Cardiac fibroblast (primary cell): ENCODE data around the gene SLC4A5.

Experiments used
- DNase-seq, 2 donors: peaks; one replicate each; pipeline versions ENCODE4 v3.0.0 to v3.0.0-alpha.2; 2010; ENCODE audit warnings: low read depth in 2 of 2
- H3K4me3 ChIP-seq, 2 donors: replicated peaks in 1 of 2; 1 replicate in 1 of 2; 2 replicates in 1 of 2; pipeline ENCODE4 v1.5.1; 2011; ENCODE audit warnings: low read depth in 2 of 2, low read length in 2 of 2, mild to moderate bottlenecking in 2 of 2, moderate library complexity in 1 of 2
- TF ChIP-seq, protein P1 (sequence below): IDR thresholded peaks from one replicate; pipeline ENCODE4 v1.5.1; 2011; ENCODE audit warnings: low read depth, mild to moderate bottlenecking, low read length, inconsistent platforms

The SLC4A5 gene

DNA sequence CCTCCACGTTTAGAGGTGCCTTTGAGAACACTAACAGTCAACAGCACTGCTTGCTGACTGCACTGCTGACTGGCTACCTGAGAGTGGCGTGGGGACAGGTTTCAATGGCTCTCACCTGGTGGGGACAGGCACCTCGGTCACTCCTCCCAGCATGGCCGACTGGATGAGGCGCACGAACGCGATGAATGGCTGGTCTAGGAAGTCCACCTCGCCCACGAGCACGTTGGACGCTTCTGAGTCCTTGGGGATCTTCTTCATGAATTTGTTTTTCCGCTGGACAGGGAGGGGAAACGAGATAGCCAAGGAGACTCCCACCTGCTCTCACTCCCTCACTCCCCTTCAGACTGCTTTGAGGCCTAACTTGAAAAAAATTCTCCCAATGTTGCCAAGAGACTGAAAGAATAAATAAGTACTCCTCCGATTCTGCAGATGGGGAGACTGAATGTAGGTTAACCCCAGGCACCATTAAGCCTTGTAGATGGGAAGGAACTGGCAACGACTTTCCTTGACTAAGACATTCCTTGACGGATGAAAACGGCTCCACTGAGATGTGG lies 87.5 kb downstream of the SLC4A5 start:
- TF ChIP-seq, protein P1, sequence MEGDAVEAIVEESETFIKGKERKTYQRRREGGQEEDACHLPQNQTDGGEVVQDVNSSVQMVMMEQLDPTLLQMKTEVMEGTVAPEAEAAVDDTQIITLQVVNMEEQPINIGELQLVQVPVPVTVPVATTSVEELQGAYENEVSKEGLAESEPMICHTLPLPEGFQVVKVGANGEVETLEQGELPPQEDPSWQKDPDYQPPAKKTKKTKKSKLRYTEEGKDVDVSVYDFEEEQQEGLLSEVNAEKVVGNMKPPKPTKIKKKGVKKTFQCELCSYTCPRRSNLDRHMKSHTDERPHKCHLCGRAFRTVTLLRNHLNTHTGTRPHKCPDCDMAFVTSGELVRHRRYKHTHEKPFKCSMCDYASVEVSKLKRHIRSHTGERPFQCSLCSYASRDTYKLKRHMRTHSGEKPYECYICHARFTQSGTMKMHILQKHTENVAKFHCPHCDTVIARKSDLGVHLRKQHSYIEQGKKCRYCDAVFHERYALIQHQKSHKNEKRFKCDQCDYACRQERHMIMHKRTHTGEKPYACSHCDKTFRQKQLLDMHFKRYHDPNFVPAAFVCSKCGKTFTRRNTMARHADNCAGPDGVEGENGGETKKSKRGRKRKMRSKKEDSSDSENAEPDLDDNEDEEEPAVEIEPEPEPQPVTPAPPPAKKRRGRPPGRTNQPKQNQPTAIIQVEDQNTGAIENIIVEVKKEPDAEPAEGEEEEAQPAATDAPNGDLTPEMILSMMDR: no peak

DNA sequence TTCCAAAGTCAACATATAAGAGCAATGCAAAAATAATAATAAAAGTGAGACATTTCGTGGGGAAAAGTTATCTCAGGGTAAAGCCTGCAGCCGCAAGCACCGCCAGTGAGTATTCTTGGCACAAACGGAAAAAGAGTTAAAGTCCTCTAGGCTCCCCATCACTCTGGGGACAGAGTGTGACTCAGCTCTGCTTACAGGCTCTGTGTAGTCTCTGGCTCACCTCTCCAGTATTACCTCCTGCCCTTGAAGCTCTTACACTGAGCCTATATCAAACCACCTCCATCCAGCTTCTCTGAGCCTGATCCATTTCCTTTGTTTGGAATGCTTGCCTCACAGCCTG lies 89.3 kb downstream of the SLC4A5 start:
- peak; percentile 13 to 70 for DNase-seq
- TF ChIP-seq, protein P1: no peak
- no peak overlapping the region for H3K4me3 ChIP-seq

More for the DNA sequence above, 87.5 kb downstream of the SLC4A5 start:
- H3K4me3 ChIP-seq: no peak overlapping the region
- no peak for DNase-seq

DNA sequence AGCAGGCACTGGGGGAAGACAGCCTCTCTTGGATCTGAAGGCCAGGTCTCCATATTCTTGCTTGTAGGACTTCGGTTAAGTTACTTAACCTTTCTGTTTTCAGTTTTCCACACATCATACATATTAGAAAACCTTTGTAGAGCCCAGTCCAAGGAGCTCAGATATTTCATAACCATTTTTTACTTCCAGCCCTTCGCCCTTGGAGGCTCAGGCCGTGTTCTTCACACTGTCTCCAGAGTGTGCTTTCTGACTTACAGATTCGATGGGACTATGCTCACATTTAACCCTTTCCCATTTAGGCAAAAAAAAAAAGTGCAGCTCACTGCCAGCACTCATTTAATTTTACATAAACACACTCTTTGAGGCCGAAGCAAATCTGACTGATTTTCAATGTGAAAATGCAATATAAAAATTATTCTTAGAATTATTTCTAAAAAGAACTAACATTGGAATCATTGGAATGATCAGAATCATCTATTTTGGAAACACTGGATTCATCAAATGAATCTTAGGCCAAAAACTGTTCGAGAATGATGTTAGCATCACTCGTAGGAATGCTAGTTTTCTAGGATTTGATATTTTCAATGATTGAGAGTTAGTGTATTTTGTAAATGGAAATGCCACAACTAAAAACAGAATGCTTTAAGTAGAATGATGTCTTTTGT lies 89.8 kb downstream of the SLC4A5 start:
- DNase-seq: no peak
- H3K4me3 ChIP-seq: no peak overlapping the region
- TF ChIP-seq, protein P1: no peak

DNA sequence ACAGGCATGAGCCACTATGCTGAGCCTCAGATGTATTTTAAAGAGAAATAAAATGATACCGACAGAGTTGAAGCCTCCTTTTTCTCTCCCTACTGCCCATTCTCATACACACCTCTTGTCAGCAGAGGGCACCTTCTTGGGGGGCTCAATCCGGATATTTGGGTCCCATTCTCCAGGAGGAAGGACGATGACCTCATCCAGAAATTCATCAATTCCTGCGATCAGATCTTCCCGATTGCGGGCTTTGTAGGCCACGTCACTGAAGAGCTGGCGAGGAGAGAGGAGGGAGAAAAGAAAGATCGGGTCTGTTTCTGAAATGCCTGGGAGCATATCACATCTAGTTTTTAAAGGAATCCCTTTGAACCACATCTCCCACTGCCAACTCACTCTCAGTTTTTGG lies 90.4 kb downstream of the SLC4A5 start:
- TF ChIP-seq, protein P1: no peak
- no peak overlapping the region for H3K4me3 ChIP-seq
- no peak for DNase-seq

DNA sequence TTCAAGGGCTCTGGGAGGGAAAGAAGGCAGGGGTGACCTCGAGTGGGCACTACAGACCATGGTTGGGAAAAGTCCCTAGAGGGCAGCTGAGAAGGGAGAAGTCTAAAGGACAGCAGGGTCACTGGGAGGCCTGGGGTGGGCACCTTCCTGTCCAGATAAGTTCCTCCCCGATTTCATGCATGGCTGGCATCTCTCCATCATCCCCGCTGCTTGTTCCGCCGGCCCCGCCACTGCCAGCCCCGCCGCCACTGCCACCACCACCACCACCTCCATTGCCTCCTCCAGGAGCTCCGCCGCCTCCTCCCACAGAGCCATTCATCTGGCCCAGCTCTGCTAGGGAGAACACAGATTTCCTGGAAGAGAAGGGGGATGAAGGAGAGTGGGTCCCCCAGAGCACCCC lies 91.2 kb downstream of the SLC4A5 start:
- H3K4me3 ChIP-seq: no peak overlapping the region
- TF ChIP-seq, protein P1: no peak
- DNase-seq: no peak

DNA sequence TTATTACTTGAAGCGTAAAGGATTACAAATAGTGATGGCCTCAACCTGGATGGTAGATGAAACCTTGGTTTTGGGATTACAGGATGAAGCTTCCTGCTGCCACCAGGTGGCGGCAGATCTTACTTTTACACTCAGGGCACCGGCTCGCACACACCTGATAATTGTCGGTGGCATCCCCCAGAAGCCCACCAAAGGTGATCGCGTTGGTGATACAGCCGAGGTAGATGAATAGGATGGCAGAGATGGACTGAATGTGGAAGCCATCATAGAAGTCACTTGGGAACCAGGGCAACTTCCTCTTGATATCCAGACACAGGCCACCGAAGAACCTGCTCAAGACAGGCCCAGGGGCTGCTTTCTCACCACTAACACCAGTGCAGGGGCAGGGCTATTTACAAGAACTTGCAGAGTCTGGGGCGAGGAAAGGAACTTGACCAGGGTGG lies 93.0 kb downstream of the SLC4A5 start:
- TF ChIP-seq, protein P1: peak; percentile 81
- DNase-seq: peak; percentile 60 to 63
- no peak overlapping the region for H3K4me3 ChIP-seq
